HG02642 (cell line): ENCODE measurements around the gene PIGU.

Source experiments
- ATAC-seq: cut with Tn5 transposase; IDR thresholded peaks from one replicate; pipeline ENCODE4 v1.9.1; 2021; ENCODE audit warnings: mild to moderate bottlenecking; ENCODE audit not compliant: unreplicated experiment, poor library complexity

Gene PIGU

GRCh38 chr20:34579979-34580940, 96.6 kb downstream of the PIGU start:
- peak; percentile 53 for ATAC-seq

- no peak for ATAC-seq
Measured at GRCh38 chr20:34579191-34579978, 97.5 kb downstream of the PIGU start.

- no peak for ATAC-seq
Measured at GRCh38 chr20:34578521-34578920, 98.4 kb downstream of the PIGU start.

GRCh38 chr20:34578025-34578424, 98.9 kb downstream of the PIGU start:
- no peak for ATAC-seq

- no peak for ATAC-seq
Measured at GRCh38 chr20:34577061-34577460, 99.8 kb downstream of the PIGU start.

GRCh38 chr20:34575756-34576155, 101.1 kb downstream of the PIGU start:
- no peak for ATAC-seq

- ATAC-seq: no peak
Measured at GRCh38 chr20:34575271-34575670, 101.6 kb downstream of the PIGU start.

- no peak for ATAC-seq
Measured at GRCh38 chr20:34574861-34575260, 102.0 kb downstream of the PIGU start.

GRCh38 chr20:34574426-34574825, 102.5 kb downstream of the PIGU start:
- no peak for ATAC-seq

- ATAC-seq: no peak
Measured at GRCh38 chr20:34573541-34574300, 103.2 kb downstream of the PIGU start.

- ATAC-seq: no peak
Measured at GRCh38 chr20:34571753-34572152, 105.1 kb downstream of the PIGU start.

- ATAC-seq: no peak
Measured at GRCh38 chr20:34570859-34571306, 106.0 kb downstream of the PIGU start.

- ATAC-seq: no peak
Measured at GRCh38 chr20:34569598-34569997, 107.3 kb downstream of the PIGU start.

GRCh38 chr20:34567892-34568865, 108.7 kb downstream of the PIGU start:
- no peak for ATAC-seq

GRCh38 chr20:34566978-34567891, 109.7 kb downstream of the PIGU start:
- ATAC-seq: no peak

- ATAC-seq: no peak
Measured at GRCh38 chr20:34564833-34565232, 112.1 kb downstream of the PIGU start.

- no peak for ATAC-seq
Measured at GRCh38 chr20:34562641-34563040, 114.3 kb downstream of the PIGU start.

- no peak for ATAC-seq
Measured at GRCh38 chr20:34561661-34562060, 115.2 kb downstream of the PIGU start.
